ENCODE results near the gene EIF1B. TPM values are rescaled to one million over a fixed set of nuclear protein-coding genes. Genes with fewer than 3 reads are reported as not detected.

Gene EIF1B
- total RNA-seq, 2 experiments from 2014 or later: 112 to 120 TPM

GRCh38 chr3:40333416-40333815 lies 23.9 kb downstream of the EIF1B start:
- H3K36me3 Mint-ChIP-seq (ENCODE audit: low read depth): no peaks in the 10 kb centered on the region
- no peaks in the 10 kb centered on the region for H3K4me1 Mint-ChIP-seq (ENCODE audit: low read depth)
- no peak overlapping the region for H3K27ac Mint-ChIP-seq
- H3K4me1 ChIP-seq (ENCODE audit: insufficient read depth, low read length): no peaks in the 10 kb centered on the region
- no peak overlapping the region for H3K4me3 Mint-ChIP-seq
- no peaks in the 10 kb centered on the region for H3K9me3 Mint-ChIP-seq
- no peak overlapping the region for H3K27ac ChIP-seq (ENCODE audit: low read depth in 1 of 2, low read length in 2 of 2)
- peaks cover 0 to 2% of the 10 kb centered on the region in 2 experiments for H3K27me3 ChIP-seq (ENCODE audit: control insufficient read depth in 1 of 2, insufficient read depth in 2 of 2, low read length in 2 of 2)
- intact Hi-C loops (cut with DNase I, micrococcal nuclease): no loop called here
- CTCF ChIA-PET: no interaction called here
- no peaks in the 10 kb centered on the region for H3K36me3 ChIP-seq (ENCODE audit: insufficient read depth, low read length)
- H3K4me3 ChIP-seq (ENCODE audit: low read length): no peak overlapping the region
- no peaks in the 10 kb centered on the region for H3K9me3 ChIP-seq (ENCODE audit: control insufficient read depth in 1 of 2, insufficient read depth in 1 of 2, low read length in 2 of 2)
- no peak for ATAC-seq (ENCODE audit: poor library complexity)
- no peak for TF ChIP-seq CTCF (IDR thresholded peaks at IDR 0.05)
- DNase-seq: no peak
- POLR2A ChIA-PET: no interaction called here
- H3K27me3 Mint-ChIP-seq: no peaks in the 10 kb centered on the region

GRCh38 chr3:40333852-40334251 lies 24.3 kb downstream of the EIF1B start:
- Mint-ChIP-seq H3K36me3 (ENCODE audit: low read depth) (no peaks in the 10 kb centered on the region), H3K9me3 (no peaks in the 10 kb centered on the region), H3K27ac (no peak overlapping the region), H3K27me3 (no peaks in the 10 kb centered on the region), H3K4me1 (ENCODE audit: low read depth) (no peaks in the 10 kb centered on the region), H3K4me3 (no peak overlapping the region)
- POLR2A ChIA-PET: no interaction called here
- TF ChIP-seq CTCF (IDR thresholded peaks at IDR 0.05): no peak
- Histone ChIP-seq H3K27me3 (ENCODE audit: control insufficient read depth in 1 of 2, insufficient read depth in 2 of 2, low read length in 2 of 2) (peaks cover 0 to 2% of the 10 kb centered on the region in 2 experiments), H3K27ac (ENCODE audit: low read depth in 1 of 2, low read length in 2 of 2) (no peak overlapping the region), H3K4me3 (ENCODE audit: low read length) (no peak overlapping the region), H3K9me3 (ENCODE audit: control insufficient read depth in 1 of 2, insufficient read depth in 1 of 2, low read length in 2 of 2) (no peaks in the 10 kb centered on the region), H3K36me3 (ENCODE audit: insufficient read depth, low read length) (no peaks in the 10 kb centered on the region), H3K4me1 (ENCODE audit: insufficient read depth, low read length) (no peaks in the 10 kb centered on the region)
- CTCF ChIA-PET: no interaction called here
- ATAC-seq (ENCODE audit: poor library complexity): no peak
- no peak for DNase-seq
- intact Hi-C loops (cut with DNase I, micrococcal nuclease): no loop called here

GRCh38 chr3:40336101-40336500 lies 26.6 kb downstream of the EIF1B start:
- H3K4me3 Mint-ChIP-seq: no peak overlapping the region
- TF ChIP-seq CTCF (IDR thresholded peaks at IDR 0.05): no peak
- no peaks in the 10 kb centered on the region for H3K4me1 ChIP-seq (ENCODE audit: insufficient read depth, low read length)
- H3K36me3 Mint-ChIP-seq (ENCODE audit: low read depth): no peaks in the 10 kb centered on the region
- no peak overlapping the region for H3K27ac ChIP-seq (ENCODE audit: low read depth in 1 of 2, low read length in 2 of 2)
- intact Hi-C loops (cut with DNase I, micrococcal nuclease): no loop called here
- CTCF ChIA-PET: no interaction called here
- H3K27ac Mint-ChIP-seq: no peak overlapping the region
- H3K27me3 ChIP-seq (ENCODE audit: control insufficient read depth in 1 of 2, insufficient read depth in 2 of 2, low read length in 2 of 2): peaks cover 0 to 2% of the 10 kb centered on the region in 2 experiments
- H3K4me1 Mint-ChIP-seq (ENCODE audit: low read depth): no peaks in the 10 kb centered on the region
- no peak for ATAC-seq (ENCODE audit: poor library complexity)
- no peaks in the 10 kb centered on the region for H3K9me3 Mint-ChIP-seq
- no peaks in the 10 kb centered on the region for H3K36me3 ChIP-seq (ENCODE audit: insufficient read depth, low read length)
- no peak overlapping the region for H3K4me3 ChIP-seq (ENCODE audit: low read length)
- no peaks in the 10 kb centered on the region for H3K27me3 Mint-ChIP-seq
- H3K9me3 ChIP-seq (ENCODE audit: control insufficient read depth in 1 of 2, insufficient read depth in 1 of 2, low read length in 2 of 2): no peaks in the 10 kb centered on the region
- DNase-seq: no peak
- POLR2A ChIA-PET: no interaction called here
